Uterus (tissue), 4 donors: Measurements from ENCODE around the gene FNIP2. TPM values are rescaled to one million over a fixed set of nuclear protein-coding genes. Genes with fewer than 3 reads are reported as not detected.

Experiments
- DNase-seq, 2 donors: peaks; one replicate each; pipeline ENCODE4 v3.0.0-alpha.2; 2019 to 2020
- H3K27ac ChIP-seq, 2 donors: fragments of 200-600 bp; sonication (generic); 1 replicate in 1 of 2; 2 replicates in 1 of 2; pipeline ENCODE4 v1.5.1; 2016 to 2018
- H3K27me3 ChIP-seq, 2 donors: fragments of 200-600 bp; sonication (generic); one replicate each; pipeline ENCODE4 v1.5.1; 2018 to 2019; ENCODE audit warnings: control low read depth in 1 of 2
- H3K36me3 ChIP-seq, 2 donors: fragments of 200-600 bp; sonication (generic); one replicate each; pipeline ENCODE4 v1.5.1; 2019; ENCODE audit warnings: control low read depth in 1 of 2
- H3K4me1 ChIP-seq, 2 donors: fragments of 200-600 bp; sonication (generic); one replicate each; pipeline ENCODE4 v1.5.1; 2018 to 2019; ENCODE audit warnings: control low read depth in 1 of 2
- H3K4me3 ChIP-seq, 2 donors: fragments of 200-600 bp; sonication (generic); 1 replicate in 1 of 2; 2 replicates in 1 of 2; pipeline ENCODE4 v1.5.1; 2018 to 2019; ENCODE audit warnings: mild to moderate bottlenecking in 1 of 2
- H3K9me3 ChIP-seq, 2 donors: fragments of 200-600 bp; sonication (generic); one replicate each; pipeline ENCODE4 v1.5.1; 2019; ENCODE audit warnings: control low read depth in 1 of 2
- POLR2A ChIP-seq, 2 donors: fragments of 450-650 bp; IDR thresholded peaks; one replicate each; pipeline ENCODE4 v1.6.1; 2016; ENCODE audit warnings: antibody characterized with exemption in 2 of 2, mild to moderate bottlenecking in 1 of 2, moderate library complexity in 1 of 2
- intact Hi-C: fragments of 100-400 bp; cut with DNase I; formaldehyde crosslinking; loops from one replicate; pipeline ENCODE4 v1.15.1; 2023; ENCODE audit warnings: low total_unique reads
- total RNA-seq, 4 donors: library from RNA; depleted of rRNA in 3 of 4; stranded (reverse); fragments of >200 nt in 3 of 4; gene quantifications; one replicate each; pipeline versions ENCODE4 v1.1.0 to v1.2.4, GENCODE V29; 2014 to 2023
- TF ChIP-seq, protein P1 (sequence below), 4 experiments: fragments of 200-600 bp in 2 of 4; fragments of 450-650 bp in 2 of 4; sonication (generic) in 2 of 4; IDR thresholded peaks; one replicate each; pipeline ENCODE4 v1.5.1; 2016 to 2019; ENCODE audit warnings: antibody characterized with exemption in 4 of 4, mild to moderate bottlenecking in 2 of 4, moderate library complexity in 1 of 4
- donor health status: DM: yes; HTN: yes; CAD: no.

Gene FNIP2
- total RNA-seq, 4 donors from 2014 or later, result 8.5 to 61.9 (median 29.6) TPM

DNA sequence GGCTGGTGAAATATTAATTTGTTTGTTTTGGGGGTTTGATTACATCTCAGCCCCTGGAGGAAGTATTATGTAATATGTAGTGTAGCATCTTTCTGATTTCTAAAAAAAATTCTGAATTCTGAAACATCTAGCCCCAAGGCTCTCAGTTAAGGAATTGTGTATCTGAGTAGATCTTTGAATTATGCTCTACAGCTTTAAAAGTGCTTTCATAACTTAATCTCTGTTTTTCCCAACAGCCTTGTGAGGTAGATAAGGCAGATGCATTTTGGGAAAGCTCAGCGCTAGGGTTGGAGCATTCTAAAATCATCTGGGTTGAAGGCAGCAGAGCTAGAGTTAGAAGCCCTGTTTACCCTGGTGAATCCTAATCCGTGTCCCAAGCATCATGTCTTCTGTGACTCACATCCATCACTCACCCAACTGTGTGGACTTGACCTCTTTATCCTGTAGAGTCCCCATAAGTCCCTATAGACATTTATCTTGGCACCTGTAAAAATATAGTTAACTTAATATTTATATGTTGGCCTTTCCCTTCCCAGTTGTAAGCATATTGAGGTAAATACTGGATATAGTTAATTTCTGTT, 49.8 kb downstream of the FNIP2 start:
- no peak for TF ChIP-seq POLR2A (IDR thresholded peaks at IDR 0.05)
- TF ChIP-seq, protein P1, sequence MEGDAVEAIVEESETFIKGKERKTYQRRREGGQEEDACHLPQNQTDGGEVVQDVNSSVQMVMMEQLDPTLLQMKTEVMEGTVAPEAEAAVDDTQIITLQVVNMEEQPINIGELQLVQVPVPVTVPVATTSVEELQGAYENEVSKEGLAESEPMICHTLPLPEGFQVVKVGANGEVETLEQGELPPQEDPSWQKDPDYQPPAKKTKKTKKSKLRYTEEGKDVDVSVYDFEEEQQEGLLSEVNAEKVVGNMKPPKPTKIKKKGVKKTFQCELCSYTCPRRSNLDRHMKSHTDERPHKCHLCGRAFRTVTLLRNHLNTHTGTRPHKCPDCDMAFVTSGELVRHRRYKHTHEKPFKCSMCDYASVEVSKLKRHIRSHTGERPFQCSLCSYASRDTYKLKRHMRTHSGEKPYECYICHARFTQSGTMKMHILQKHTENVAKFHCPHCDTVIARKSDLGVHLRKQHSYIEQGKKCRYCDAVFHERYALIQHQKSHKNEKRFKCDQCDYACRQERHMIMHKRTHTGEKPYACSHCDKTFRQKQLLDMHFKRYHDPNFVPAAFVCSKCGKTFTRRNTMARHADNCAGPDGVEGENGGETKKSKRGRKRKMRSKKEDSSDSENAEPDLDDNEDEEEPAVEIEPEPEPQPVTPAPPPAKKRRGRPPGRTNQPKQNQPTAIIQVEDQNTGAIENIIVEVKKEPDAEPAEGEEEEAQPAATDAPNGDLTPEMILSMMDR (IDR thresholded peaks at IDR 0.05), result no peak
- DNase-seq, result no peak
- no peak overlapping the region for H3K4me3 ChIP-seq
- H3K27me3 ChIP-seq, result no peaks in the 10 kb centered on the region
- no peaks in the 10 kb centered on the region for H3K9me3 ChIP-seq
- intact Hi-C loops, result no loop called here
- no peaks in the 10 kb centered on the region for H3K36me3 ChIP-seq
- no peaks in the 10 kb centered on the region for H3K4me1 ChIP-seq
- no peak overlapping the region for H3K27ac ChIP-seq

DNA sequence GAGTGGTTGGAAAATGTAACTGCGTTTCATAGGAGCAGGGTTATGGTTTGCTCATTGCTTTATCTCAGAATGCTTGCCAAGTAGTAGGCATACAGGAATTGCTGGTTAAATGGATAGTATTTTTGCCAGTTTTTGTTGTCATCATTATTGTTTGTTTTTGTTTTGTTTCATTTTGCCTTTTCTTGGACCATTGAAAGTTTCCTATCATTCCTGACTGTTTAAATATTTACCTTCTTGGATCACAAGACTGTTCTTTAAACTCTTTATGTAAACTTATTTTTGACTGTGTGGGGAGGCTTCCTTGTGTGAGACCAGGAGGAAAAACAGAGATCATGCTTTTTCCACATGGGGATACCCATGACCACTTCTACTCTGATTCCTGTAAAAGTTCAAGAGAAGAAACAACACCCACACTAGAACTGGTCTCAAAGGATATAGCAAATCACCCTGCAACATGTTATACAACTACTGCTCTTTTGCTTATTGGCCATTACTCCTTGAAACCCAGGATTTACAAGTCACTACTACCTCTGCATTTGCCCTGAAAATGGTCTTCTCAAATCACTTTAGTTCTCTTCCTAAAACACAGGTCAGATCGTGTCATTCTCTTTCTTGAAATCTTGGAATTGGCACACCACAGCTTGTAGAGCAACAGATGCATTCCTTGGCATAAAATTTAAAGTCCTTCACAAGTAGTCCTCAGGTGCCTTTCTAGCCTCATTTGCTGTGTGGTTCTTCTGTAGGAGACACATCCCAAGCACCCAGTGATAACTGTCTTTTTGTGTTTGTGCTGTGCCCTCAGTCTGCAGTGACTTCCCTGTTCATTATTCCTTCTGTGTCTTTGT, 51.3 kb downstream of the FNIP2 start:
- H3K27ac ChIP-seq, result no peak overlapping the region
- H3K4me1 ChIP-seq, result no peaks in the 10 kb centered on the region
- no peaks in the 10 kb centered on the region for H3K27me3 ChIP-seq
- no peaks in the 10 kb centered on the region for H3K36me3 ChIP-seq
- no peak overlapping the region for H3K4me3 ChIP-seq
- intact Hi-C loops, result no loop called here
- TF ChIP-seq, protein P1 (IDR thresholded peaks at IDR 0.05), result no peak
- TF ChIP-seq POLR2A (IDR thresholded peaks at IDR 0.05), result no peak
- no peaks in the 10 kb centered on the region for H3K9me3 ChIP-seq
- DNase-seq, result no peak

DNA sequence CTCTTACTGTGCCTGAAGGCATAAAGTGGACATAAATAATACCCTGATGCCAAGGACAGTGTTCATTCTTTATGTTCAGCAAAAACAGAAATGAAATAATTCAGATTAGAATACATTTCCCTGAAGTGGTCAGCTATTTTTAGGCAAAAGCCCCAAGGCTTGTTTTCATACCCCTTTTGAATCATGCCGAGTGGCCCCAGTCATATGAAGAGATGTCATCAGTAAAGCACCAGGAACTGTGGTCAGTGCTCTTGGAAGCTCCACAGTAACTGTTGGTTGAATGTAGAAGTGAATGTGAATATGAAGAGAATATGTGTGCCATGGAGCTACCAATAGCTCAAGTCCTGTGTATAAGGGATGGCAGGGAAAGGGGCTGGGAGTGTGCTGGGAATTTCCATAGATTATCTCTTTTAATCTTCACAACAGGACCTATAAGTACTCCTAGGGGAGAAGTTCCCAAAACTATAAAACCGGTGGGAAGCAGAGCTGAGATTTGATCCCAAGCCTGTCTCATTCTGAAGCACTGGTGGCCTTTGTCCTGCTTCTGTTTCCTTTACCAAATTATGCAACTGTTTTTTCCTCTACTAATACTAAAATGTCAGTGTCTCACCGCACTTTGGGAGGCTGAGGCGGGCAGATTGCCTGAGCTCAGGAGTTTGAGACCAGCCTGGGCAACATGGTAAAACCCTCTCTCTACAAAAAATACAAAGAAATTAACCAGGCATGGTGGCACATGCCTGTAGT, 52.6 kb downstream of the FNIP2 start:
- H3K27ac ChIP-seq, result no peak overlapping the region
- H3K4me3 ChIP-seq, result no peak overlapping the region
- H3K27me3 ChIP-seq, result no peaks in the 10 kb centered on the region
- no peaks in the 10 kb centered on the region for H3K9me3 ChIP-seq
- H3K4me1 ChIP-seq, result no peaks in the 10 kb centered on the region
- no peak for DNase-seq
- no peaks in the 10 kb centered on the region for H3K36me3 ChIP-seq
- no peak for TF ChIP-seq POLR2A (IDR thresholded peaks at IDR 0.05)
- TF ChIP-seq, protein P1 (IDR thresholded peaks at IDR 0.05), result no peak
- intact Hi-C loops, result no loop called here

DNA sequence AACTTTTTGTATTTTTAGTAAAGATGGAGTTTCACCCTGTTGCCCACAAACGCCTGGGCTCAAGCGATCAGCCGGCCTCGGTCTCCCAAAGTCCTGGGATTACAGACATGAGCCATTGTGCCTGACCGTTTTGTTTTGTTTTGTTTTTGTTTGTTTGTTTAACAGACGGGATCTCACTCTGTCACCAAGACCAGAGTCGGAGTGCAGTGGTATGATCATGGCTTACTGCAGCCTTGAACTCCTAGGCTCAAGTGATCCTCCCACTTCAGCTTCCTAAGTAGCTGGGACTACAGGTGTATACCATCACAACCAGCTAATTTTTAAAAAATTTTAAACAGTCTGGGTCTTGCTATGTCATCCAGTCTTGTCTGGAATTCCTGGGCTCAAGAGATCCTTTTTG, 53.5 kb downstream of the FNIP2 start:
- Histone ChIP-seq H3K4me3 (no peak overlapping the region), H3K9me3 (no peaks in the 10 kb centered on the region), H3K36me3 (no peaks in the 10 kb centered on the region), H3K4me1 (no peaks in the 10 kb centered on the region), H3K27ac (no peak overlapping the region), H3K27me3 (no peaks in the 10 kb centered on the region)
- intact Hi-C loops, result no loop called here
- DNase-seq, result no peak
- TF ChIP-seq POLR2A (IDR thresholded peaks at IDR 0.05), result no peak

DNA sequence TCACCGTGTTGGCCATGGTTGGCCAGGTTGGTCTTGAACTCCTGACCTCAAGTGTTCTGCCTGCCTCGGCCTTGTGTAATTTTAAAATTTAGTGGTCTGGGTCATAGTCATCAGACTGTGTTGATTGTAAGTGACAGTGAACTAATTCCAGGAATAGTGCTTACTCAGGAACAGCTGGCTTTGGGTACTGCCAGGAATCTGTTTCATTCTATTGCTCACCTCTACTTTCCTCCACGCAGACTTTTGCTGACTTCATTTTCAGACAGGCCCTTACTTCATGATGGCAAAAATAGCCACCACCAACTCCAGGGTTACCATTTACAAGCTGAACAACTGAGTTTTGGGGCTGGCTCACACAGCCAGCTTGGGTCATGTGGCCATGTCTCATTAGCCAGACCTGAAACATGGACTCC, 54.6 kb downstream of the FNIP2 start:
- Histone ChIP-seq H3K9me3 (no peaks in the 10 kb centered on the region), H3K4me3 (no peak overlapping the region), H3K36me3 (no peaks in the 10 kb centered on the region), H3K4me1 (no peaks in the 10 kb centered on the region), H3K27me3 (no peaks in the 10 kb centered on the region), H3K27ac (no peak overlapping the region)
- intact Hi-C loops, result no loop called here
- DNase-seq, result no peak
- TF ChIP-seq POLR2A (IDR thresholded peaks at IDR 0.05), result no peak
- TF ChIP-seq, protein P1 (IDR thresholded peaks at IDR 0.05), result no peak
